Astrocyte (in vitro differentiated cells and primary cell): ENCODE data around the gene UQCRFS1.
"Not testable (repeated sequence)": the region's sequence is repeated elsewhere in the genome, so short reads cannot be mapped to it uniquely, and the experiment has no call there.

Experiments used
- CTCF ChIP-seq: IDR thresholded peaks from 2 replicates; pipeline ENCODE4 v1.5.1; 2011; ENCODE audit warnings: low read depth, mild to moderate bottlenecking, inconsistent platforms, low read length, moderate library complexity; ENCODE audit not compliant: insufficient read depth
- EZH2 ChIP-seq: IDR thresholded peaks from 2 replicates; pipeline ENCODE4 v1.6.1; 2012; ENCODE audit warnings: mild to moderate bottlenecking, low read length, inconsistent platforms; ENCODE audit not compliant: insufficient read depth

- TF ChIP-seq CTCF, EZH2: not testable (repeated sequence)
Observed at GRCh38 chr19:29231306-29231705, 18.4 kb upstream of the UQCRFS1 start.
